Right lung (tissue), 10 donors: Measurements from ENCODE around the gene MYOM3. TPM values are rescaled to one million over a fixed set of nuclear protein-coding genes. Genes with fewer than 3 reads are reported as not detected.

ENCODE experiments used
- DNase-seq, 2 donors: peaks; one replicate each; pipeline ENCODE4 v3.0.0-alpha.2; 2013
- long read RNA-seq, 8 donors: transcript quantifications; one replicate each; lab custom pipeline, GENCODE V29; 2026
- polyA plus RNA-seq, 5 donors: library from polyadenylated mRNA; unstranded; fragments of 120-200 nt; gene quantifications; one replicate each; pipeline versions ENCODE4 v1.2.1 to v1.2.3, GENCODE V29; 2013; ENCODE audit warnings: inconsistent platforms in 1 of 5, low replicate concordance in 1 of 5; ENCODE audit not compliant: insufficient read length in 5 of 5, insufficient read depth in 1 of 5

The MYOM3 gene
- 10 to 100 TPM in 1 of 5 donors, 1 to 10 TPM in 1, under 1 TPM in 3; 0.03 to 17.1 (median 0.34) TPM for polyA plus RNA-seq
- long read RNA-seq, donor 1 = 0 reads
- long read RNA-seq, donor 2 = 0 reads
- long read RNA-seq, donor 3 = 0 reads
- long read RNA-seq, donor 4 = 0 reads
- long read RNA-seq, donor 5 = 0 reads
- long read RNA-seq, donor 6 = 0 reads
- long read RNA-seq, donor 7 = 0 reads
- long read RNA-seq, donor 8 = 0 reads

DNA sequence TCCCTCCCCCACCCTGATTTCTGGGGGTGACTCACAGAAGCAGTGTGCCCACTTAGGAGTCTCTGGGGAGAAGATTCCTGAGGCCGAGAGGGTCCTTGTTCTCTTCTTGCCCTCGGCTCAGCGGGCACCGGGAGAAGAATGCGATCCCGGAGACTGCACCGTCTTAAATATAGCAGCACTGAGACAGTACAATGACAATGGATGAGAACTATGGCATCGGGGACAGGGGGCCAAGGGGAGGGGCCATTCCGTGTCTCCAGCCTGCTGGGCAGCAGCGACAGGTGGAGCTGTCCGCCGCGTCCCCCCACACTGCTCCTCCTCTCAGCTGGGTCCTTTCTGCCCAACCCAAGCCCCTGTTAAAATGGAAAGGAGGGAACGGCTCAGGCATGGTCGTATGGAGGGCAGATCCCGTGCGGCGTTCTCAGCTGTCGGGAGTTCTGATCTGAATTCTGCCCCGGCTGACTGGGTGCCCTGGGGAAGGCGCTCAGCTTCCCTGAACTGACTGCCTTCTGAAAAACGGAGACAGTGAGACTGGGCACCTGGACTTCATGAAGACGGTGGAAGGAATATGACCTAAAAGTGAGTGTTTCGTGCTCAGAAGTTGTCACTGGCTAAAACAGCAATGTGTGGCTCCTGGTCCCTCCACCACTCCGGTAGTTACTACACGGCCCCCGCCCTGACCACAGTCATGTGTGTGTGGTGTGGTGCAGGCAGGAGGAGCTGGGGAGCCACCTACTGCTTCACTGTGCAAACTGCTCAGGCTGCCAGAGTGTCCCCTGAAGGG, at the start of gene MYOM3:
Gene MYOM3 (minus strand): TSS at position 140 of the 784 bp plus-strand sequence. CDS start 3,499 bp downstream, outside the sequence.
- peak; percentile 27 to 34 for DNase-seq

DNA sequence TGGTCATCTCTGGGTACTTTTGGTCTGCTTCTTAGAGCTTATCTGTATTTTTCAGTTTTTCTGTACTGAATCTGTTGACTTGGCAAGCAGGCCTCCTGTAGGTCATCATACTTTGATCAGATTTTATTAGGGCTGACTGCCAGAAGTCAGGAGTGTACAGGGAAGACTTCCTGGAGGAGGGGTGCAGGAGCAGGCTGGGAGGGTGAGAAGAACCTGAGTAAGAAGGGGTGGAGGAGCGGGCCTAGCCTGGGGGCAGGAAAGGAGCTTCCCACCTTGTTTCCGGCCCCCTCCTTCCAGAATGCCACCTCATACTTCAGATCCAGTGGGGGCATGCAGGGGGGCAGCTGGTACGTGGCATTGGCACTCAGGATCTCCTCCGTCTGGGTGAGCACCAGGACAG, 49.3 kb upstream of the MYOM3 start:
- DNase-seq = no peak

DNA sequence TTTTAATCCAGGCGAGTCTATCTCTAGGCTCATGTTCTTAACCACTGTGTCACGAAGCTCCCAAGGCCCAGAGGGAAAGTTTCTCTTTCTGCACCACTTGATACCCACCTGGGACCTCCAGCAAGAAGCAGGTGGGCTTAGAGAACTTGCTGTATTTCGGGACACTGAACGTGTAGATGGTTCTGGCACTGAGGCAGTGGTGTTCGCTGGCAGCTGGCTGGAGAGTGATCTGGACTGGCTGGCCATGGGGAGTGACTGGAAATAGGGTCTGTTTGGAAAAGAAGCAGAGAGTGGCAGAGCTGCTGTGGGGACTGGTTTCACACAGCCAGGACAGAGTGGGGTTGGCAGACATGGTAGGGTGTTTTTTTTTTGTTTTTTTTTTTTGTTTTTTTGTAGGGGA, 47.4 kb upstream of the MYOM3 start:
- DNase-seq = no peak

DNA sequence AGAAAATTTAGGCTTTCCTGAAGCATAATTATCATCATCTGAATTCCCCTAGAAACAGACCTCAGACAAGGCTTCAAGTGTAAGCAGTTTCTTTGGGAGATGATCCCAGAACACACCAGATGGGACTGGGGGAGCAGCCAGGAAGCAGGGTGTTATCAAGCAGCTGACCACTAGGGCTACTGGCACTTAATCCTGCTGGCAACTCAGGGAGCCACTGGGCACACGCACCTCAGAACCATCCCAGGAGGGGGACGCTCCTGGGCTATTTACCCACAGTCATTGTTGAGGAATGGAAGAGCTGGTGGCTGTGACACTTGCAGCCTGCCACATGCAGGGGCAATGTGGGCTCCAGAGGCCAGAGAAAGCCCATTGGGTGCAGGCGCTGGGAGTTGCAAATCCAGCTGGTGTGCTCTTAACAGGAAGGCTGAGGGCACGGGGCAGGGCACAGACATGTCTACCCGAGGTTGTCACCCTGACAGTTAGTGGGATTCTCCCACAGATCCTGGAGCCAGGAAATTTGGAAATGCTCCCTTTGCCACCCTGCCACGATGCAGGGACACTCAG, 46.1 kb upstream of the MYOM3 start:
- no peak for DNase-seq

DNA sequence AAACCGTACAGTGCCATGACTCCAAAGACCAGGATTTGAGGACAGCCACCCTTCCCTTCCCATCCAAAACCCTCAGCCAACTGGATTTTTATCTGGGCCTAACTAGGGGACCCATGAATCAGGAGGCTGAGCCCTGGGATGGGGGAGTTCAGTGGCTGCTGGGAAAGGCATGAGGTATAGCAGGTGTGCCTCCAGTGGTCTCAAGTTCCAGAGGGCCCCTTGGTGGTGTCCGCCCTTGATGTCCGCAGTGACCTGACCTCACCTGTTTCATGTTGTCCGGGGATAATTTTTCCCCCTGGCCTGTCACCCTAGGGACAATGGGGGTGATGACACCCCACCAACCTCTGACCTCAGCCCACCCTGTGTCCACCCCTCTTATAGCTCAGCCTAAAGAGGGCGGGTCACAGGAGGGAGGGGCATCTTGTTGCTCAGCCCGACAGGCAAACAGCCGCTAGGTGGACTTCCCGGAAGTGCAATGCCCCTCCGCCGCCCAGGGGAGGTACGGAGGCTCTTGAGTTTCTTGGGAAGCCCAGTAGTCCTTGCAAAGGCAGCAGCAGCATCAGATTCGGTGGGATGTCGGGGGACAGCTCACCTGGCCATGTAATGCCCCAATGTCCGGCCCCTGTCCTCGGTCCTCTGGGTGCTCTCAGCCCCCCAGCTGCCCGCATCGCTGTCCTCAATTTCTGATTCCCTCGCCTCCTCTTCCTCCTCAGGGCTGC, 44.8 kb upstream of the MYOM3 start:
- DNase-seq = no peak

DNA sequence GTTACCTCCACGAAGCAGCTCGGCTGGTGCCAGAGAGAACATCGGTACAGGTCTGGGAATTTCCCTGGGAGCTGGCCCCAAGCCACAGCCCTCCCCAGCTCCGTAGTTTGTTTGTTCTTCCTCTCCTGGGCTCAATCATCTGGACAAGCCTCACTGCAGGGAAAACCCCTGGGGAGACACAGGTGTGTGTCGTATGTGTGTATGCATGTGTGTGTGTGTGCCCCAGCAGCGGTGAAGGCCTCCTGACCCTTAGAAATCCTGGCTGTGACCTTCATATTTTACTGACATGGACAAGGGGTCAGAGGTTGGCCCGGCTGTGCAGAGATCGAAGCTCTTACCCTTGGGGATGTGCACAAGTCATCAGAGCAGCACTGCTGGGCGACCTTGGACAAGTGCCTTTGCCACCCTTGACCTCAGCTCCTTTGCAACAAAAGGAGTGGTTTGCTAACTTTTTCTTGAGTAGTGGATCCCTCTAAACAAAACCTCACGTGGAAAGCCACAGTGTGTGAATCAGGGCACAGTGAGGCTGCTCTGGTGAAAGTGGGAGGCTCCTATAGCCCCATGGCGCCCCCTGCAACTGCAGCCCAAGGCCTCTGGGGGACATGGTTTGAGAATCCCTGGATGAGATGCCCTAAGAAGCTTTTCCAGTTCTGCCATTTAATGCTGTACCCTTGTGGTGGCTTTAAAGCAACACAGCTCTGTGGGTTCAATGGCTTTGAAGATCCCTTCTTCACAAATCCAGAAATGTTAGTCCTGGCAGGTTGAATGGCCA, 43.3 kb upstream of the MYOM3 start:
- DNase-seq = no peak

DNA sequence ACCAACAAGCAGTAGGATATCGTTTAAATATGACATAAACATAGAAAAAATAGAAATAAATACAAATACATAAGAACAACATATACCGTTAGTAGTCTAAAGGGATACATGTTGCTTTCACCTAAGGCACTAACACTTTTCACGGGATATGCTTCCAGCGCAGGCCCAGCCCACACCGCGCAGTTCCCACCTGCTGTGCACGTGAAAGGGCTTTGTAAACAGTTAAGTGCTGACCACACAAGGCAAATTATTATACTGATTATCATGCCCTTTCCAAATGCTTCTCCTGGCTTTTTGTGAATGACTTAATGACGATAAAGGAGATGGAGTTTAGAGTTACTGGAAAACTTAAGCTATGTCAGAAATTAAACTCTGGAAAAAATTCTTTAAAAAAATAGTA, 42.3 kb upstream of the MYOM3 start:
- no peak for DNase-seq

DNA sequence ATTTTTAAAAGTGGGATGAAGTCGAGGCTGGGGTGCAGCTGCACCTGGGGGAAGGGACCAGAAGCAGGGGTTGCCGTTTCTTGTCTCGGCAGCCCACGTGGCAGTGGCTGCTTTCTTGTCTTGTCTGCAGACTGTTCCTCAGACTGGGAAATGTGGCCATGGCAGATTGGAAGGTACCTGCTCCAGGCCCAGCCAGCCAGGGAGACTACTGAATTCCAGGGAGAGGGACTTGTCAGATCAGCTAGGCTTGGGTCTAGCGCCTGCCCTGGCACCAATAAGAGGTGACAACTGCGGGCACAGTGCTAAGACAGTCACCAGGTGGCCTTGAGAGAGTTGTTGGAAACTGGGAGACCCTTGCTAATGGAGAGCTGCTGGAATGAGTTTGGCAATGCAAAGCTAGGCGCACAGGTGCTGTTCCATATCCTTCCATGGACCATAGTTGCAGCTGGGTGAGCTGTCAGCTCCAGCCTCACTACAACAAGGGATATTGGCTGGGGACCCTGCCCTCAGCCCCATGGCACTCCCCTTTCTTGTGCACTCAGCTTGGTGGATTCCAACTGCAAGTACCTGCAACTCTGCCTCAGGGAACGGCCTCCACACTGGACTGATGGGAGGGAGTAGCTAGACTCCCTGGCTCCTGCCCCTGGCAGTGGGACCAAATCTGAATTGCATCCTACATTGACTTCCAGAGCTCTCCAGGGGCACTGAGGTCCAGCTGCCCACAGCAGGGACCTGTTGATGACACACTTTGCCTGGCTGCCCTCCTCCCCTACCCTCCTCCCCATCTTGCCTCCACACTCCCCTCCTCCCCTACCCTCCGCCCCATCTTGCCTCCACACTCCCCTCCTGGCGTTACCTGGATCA, 40.9 kb upstream of the MYOM3 start:
- DNase-seq = no peak

DNA sequence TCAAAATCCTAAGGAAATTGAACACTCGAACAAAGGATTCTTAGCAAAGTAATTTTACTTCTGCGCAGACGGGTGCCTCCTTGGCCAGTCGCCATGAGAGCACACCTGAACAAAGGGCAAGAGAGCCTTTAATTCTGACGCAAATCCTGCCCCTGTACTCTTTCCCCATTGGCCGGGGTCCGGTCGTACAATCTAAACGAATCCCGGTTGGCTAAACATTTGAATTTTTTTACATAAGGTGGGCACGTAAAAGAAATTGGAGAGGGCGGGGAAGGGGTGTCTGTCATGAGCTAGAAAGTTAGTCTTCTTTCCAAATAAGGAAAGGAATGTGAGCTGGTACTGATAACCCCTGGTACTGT, 39.2 kb upstream of the MYOM3 start:
- DNase-seq = peak; percentile 36 to 38

DNA sequence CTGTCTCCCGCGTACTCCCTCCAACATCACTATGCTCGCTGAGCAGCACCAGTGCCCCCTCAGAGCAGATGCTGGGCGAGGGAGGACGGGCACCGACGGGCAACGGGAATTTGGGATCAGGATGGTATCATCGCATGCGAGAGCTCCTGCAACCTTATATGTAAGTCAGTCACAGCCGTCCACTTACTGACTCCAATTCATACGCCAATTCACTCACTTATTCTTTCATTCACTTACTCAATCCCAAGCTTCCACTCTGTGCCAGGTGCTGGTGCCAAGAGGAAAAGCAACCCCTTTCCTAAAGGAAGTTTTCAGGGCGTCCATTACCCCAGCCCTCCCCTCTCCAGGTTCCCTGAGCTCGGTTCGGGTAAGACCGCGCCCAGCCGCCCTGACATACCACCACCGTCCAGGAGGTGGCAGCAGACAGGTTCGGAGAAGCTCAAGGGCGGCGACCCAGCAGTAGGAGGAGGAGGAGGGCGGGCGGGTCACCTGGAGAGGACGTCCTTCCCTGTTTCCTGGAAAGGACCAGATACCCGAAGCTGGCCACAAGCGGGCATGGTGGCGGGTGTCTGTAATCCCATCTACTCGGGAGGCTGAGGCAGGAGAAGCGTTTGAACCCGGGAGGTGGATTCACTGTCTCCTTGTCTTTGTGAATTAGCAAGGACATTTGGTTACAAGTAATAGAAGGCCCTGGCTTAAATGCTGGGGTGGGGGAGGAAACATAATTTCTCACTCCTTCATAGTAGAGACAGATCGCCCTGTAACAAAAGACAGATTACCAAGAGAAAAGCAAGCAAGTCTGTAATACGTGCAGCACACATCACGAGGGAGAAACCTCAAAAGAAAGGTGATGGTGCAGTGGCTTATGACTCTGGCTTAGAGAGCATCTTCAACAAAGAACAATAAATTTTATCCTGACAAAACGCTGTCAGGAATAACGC, 38.6 kb upstream of the MYOM3 start:
- DNase-seq = peak; percentile 76 to 79

DNA sequence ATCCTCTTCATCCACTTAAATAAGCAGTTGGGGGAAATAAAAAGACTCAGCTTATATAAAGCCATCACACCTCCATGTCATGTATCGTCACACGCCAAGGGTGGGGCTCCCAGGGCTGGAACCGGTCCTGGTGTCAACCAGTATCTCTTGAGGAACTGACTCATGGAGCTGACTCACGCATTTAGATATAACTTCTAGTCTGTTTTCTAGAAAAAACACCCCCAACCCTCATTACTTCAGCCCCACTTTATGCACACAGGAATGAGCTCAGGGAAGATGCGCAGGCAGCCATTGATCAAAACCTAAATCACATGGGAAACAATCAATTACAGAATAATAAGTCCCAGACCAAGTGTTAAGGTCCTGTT, 37.9 kb upstream of the MYOM3 start:
- DNase-seq = no peak

DNA sequence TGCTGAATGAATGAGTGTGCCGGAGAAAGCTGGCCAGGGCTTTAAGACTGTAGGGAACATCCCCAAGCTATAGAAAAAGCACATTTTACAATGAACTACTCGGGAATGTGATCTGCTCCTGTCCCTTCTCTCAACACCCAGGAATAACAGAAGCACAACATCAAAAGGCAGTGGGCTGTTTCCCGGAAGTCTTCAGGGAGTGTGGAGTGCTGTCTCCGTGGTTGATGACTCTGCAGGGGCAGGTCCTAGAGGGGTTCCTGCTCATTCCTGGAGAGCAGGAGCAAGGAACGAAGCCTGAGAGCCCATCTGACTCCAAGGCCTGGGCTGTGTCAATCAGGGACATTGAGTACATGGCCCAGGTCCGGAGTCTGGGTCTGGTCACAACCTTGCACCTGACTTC, 35.9 kb upstream of the MYOM3 start:
- DNase-seq = no peak

DNA sequence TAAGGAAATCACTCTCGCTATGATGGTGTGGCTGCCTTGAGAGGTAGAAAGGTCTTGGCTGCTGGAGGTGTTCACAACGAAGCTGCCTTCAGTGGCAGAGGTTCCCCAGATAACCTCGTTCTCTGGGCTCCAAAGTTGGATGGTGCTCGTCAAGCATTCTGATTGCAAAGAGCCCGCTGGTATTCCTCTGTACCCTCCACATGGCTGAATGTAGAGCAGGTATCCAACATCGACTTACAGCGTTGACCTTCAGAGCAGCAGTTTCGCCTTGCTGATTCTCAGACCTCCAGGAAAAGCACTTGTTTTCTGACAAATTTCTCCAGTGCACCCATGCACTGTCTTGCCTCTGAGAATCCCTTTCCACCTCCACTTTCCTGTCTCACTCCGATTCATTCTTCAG, 35.3 kb upstream of the MYOM3 start:
- no peak for DNase-seq

DNA sequence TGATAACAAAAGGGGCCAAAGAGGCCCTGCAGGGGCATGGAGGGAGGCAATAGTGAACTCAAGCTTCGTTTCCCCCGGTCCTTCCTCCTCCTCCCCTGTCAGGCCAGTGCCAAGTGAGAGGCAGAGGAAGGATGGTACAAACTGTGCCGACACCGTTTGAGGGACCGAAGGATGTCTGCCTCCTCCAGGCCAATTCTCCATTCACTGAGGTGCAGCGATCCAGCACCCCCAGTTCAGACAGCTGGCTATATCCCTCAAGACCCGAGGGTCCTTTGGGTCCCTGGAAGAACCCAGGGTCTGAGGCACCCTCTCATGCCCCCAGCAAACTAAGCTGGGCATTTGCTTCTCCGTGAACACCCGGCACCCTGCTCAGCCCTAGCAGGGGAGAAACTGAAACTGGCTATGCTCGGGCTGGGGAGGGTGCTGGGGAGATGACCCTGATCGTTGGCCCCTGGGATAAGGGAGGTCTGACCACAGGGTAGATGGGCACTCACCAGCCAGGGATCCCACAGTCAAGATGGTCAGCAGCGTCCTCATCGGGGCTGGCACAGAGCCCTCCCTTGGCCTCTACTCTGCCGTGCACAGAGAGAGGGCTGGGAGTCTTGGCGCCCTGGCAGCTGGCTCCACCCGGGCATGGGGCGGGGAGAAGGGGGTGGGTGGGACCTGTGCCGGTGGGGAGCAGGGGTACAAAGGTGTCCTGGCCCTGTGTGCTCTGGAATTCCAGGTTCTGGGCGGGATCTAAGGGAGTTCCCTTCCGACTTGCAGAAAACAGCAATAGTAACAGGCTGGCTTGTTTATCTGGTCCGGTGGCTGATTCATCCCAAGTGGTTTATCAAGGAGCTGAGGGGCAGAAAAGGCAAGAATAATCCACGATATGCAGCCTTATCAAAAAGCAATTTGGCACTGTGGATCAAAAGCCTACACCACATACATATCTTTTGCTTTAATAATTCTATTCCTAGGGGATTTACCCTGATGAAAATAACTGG, 30.9 kb upstream of the MYOM3 start, which contains the start of gene IL22RA1:
Gene IL22RA1 (minus strand): TSS at position 595 of the 989 bp plus-strand sequence. CDS start 58 bp downstream, at position 537.
- DNase-seq = no peak

DNA sequence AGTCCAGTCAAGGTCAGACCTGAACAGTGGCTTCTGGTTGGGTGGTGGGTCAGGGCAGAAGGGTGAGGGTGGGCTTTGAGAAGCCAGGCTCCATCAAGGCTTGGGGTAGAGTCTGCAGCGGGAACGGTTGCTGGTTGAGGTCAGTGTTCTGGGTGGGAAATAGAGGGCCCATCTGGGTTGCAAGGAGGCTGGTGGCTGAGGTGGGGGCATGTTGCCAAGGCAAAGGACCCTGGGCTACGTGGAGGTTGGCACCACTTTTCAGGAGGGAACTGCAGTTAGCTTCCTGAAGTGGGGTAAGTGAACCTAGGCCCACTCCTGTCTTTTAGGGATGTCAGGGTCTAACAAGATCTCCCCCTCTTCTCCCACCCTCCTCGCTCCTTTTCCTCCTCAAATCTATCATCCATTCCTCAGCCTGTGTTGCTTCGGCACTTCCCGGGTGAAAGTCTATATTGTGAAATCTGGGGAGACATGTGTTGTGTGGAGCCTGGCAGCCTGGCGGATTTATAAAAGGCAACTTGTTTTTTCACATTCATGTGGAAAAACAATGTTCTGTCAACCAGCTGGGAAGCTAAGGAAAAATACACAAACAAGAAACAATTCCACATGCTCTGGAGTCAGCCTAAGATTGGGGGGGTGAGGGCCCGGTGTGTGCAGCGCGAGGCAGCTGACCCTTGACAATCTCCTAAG, 29.5 kb upstream of the MYOM3 start:
- DNase-seq = peak; percentile 32 to 48

DNA sequence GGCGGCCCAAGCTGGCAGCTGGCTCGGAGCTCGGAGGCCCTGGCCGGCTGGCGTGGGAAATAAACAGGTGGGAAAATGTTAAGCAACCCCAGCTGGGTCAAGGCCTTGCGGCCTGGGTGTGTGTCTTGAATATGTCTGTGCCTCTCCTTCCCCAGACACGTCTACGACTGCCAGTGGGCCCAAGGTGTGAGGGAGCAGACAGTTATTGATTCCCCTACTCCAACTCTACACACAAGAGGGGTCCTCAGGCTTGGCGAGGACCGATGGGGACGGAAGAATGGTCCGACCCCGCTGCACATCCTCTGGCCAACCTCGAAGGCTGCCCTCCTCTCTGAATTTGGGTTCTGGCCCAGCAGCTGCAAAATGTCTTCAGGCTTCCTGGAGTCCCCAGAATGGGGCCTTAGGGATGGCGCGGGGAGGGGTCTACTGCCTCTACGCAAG, 28.8 kb upstream of the MYOM3 start:
- DNase-seq = no peak

DNA sequence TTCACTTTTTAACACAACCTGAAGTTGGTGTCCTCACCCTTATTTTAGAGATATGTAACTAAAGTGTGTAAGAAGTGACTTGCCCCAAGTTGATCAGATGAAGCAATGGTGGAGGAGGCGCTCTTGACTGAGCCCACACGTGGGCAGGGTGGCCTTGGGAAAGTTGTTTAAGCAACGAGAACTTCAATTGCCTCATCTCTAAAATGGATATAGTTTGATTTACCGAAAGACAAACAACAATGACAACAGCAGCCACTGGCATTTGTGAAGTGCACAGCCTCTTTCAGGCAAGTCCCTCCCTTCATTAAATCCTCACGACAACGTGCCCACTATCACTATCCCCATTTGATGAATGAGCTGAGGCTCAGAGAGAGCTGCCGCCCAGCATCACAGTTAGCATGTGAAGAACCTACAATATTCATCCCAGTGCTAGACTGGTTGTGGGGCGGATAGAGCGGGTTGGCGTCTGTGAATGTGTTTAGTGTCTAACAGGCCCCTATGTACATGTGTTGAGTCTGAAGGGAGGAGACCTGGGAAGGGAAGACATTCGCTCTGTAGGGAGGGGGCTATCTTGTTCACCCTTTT, 28.0 kb upstream of the MYOM3 start:
- no peak for DNase-seq
